HG02678 (cell line): ENCODE data around the gene SOX9.

Source experiments
- ATAC-seq: cut with Tn5 transposase; IDR thresholded peaks from one replicate; pipeline ENCODE4 v1.9.1; 2021; ENCODE audit warnings: mild to moderate bottlenecking, moderate library complexity; ENCODE audit not compliant: unreplicated experiment

Gene SOX9

DNA sequence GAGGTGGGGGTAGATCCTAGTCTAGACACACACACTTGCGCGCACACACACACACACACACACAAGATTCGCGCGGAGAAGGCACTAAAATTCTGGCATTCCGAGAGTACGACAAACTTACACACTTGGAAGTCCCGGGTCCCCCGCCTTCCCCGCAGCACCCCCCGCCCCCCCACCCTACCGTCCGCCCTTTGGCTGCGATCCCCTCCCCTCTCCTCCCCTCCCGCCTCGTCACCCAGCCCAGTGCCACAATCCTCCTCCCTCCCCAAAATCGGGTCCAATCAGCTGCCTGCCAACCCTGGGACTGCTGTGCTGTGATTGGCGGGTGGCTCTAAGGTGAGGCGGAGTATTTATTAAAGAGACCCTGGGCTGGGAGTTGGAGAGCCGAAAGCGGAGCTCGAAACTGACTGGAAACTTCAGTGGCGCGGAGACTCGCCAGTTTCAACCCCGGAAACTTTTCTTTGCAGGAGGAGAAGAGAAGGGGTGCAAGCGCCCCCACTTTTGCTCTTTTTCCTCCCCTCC lies at the start of gene SOX9:
Gene SOX9 (plus strand): TSS at position 379 of the 522 bp plus-strand sequence. CDS start 372 bp downstream, outside the sequence.
- ATAC-seq: peak; percentile 86

DNA sequence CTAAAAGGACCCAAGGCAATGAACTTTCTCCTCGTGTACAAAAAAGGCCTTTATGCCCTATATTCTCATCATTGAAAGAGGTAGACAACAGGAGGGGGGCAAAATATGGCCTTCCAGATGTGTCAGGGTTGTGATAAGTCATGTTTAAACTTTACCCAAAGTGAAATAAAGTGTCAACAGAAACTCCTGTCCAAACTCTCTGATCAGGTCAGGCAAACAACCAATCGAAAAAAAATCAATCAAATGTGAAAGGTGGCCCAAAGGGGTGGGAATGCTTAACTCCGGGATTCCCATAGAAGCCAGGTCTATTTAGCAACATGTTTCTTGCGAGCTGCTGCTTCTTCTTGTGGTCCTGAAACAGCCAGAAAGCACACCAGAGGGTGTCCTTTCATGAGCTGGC lies 49.5 kb upstream of the SOX9 start:
- no peak for ATAC-seq

DNA sequence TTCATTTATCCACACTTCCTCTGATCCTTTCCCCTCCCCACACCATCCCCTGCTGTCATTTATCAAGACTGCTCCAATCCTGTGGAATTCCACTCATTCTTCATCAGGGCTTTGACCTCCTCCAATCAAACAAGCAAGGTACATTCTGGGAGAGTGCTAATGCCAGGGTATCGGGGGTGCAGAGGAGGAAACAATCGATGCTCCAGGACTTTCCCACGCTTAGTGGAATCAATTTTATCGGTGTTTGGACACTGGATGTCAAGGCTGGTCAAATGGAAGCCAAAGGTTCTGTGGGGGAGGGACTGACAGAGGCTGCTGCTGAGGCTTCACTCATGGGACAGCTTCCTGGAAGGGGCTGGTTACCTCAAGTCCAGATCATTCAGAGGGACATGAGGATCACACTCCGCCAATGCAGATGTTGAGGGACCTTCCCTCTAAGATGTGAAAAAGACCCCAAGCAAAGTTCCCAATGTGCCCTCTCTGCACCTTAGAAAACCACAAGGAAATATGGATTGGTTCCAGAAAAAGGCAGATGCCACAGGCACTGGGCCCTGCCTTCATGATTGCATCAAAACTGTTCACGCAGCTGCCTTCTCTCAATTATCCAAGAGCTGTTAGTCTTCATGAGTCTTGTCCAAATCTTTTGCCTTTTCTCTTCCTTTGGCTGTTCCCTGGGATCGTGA lies 44.7 kb upstream of the SOX9 start:
- no peak for ATAC-seq

DNA sequence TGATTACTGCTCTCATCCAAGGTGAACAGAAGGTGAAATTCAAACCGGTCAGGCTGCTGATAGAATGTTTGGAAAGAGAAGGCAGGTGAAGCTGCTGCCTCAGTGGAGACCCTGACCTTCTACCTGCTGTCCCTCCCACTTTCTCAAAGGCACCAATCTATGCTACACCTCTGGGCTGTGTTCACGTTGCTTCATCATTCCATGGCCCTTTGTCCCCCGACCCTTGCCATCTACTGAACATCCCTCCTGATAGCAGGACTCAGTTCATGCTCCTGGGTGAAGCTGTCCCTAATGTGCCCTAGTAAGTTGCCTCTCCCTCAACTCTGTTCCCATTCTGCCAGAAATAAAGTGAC lies 44.2 kb upstream of the SOX9 start:
- no peak for ATAC-seq

DNA sequence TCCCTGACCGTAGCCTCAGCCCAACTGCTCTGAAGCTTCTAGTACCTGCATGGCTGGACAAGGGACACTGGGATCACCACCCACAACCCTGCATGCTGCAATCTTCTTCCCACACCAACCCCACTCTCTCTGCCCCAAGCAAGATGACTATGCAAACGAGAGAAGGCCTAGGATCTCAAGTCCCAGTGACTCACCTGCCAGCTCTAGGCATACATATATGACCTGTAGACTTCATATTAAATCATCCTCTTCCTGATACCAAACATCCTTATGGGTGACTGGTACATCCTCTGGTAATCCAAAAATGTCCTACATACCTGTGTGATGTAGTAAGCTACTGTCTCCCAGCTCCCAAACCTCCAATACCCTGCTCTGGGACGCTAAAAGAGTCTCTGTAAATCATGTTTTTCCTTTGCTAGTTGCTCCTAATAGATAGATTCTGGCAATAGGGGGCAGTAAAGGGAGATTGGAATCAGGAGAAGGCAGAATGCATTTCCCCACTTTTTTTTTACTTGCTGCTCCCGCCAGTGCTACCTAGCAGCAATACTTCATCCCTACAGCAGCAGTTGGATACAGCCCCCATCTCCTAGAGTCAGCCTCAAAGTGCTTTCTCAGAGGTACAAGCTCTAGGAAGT lies 43.4 kb upstream of the SOX9 start:
- no peak for ATAC-seq

DNA sequence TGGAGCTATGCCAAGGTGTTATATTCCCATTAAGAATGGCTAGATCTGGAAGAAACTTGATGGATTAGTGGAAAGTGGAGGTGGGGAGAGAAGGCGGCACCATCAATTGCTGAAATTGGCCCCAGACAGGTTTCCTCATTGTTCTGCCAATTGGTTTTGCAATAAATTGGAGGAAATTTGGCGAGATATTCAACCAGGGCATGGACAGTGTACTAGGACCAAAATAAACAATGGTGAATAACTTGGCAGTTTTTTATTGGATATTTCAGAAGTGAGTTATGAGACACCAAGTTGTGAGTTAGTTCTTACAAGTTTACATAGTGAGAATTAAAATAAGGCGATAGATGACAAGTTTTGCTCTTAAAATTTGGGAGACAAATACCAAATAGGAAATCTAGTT lies 41.1 kb upstream of the SOX9 start:
- ATAC-seq: no peak

DNA sequence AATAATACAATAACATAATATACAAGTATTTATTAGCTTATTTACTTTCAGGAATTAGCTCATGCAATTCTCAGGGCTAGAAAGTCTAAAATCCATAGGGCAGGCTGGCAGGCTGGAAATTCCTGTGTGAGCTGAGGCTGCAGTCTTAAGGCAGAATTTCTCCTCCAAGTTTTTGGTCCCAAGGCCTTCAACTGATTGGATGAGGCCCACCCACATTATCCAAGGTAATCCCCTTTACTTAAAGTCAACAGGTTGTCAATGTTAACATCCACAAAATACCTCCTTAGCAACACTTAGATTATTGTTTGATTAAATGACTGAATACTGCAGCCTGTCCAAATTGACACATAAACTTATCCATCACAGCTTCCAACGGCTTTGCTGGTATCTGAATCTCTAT lies 32.9 kb upstream of the SOX9 start:
- ATAC-seq: no peak

DNA sequence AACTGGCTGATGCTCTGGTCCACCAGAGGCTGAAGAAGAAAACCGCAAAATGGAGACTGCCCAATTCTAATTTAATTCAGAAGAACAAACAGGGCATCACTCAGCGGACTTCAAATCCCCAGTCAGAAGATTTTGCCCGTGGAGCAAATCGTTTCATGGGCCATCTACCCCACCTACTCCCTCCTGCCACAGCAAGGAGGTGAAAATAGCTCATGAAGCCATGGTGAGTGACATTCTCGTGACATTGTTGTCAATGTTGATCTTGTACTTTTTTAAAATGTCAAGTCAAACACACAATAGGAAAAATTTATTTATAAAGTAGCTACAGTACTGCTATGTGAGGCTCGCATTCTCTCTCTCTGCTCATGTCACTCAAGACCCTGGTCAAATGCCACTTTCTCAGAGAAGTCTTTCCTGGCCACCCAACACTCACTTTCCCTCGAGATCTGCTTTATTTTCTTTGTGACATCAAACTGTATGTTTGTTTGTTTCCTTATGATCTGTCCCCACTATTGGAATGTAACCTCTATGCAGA lies 31.3 kb upstream of the SOX9 start:
- ATAC-seq: no peak

DNA sequence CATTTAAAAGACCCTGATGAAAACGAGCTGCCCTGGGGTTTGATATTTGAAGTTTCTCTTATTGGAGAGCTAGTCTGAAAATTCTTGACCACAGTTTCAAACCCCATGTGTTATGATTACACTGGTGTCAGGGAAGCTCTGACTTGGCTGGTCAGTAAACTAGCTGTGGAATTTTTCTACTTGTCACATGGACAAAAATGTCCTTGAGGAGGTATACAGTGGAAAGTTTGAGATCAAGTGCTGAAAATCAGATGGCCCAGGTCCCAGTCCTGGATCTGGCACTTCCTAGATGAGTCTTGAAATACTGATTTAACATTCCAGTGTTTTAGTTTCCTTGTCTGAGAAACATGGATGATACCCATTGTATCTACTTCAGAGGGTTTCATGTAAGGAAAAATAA lies 30.7 kb upstream of the SOX9 start:
- ATAC-seq: no peak

DNA sequence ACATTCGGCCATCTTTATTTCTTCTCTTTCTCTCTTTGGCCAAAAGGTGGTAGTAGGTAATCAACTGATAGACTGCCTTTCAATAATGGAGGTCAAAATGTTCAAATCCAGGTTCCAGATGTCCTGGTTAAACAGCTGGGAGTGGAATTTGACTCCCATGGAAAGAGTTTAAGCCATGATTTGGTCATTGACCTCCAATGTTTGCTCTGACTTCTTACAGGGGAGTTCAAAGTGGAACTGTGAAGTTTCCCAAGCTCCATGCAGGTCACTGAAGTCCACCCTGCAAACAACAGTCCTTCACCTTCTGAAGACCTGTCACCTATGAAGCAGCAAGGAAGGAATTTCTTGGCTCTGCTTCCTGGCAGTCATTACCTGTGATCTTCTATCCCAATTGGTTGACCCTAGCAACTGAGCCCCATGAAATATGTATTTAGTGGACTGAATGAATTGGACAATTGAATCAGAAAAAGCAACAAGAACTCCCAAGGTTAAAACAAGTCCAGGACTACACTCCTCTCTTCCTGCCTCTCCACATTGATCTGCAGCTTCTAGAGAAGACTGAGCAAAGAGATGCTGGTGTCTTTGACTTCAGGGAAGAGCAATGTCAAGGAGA lies 28.0 kb upstream of the SOX9 start:
- ATAC-seq: no peak

DNA sequence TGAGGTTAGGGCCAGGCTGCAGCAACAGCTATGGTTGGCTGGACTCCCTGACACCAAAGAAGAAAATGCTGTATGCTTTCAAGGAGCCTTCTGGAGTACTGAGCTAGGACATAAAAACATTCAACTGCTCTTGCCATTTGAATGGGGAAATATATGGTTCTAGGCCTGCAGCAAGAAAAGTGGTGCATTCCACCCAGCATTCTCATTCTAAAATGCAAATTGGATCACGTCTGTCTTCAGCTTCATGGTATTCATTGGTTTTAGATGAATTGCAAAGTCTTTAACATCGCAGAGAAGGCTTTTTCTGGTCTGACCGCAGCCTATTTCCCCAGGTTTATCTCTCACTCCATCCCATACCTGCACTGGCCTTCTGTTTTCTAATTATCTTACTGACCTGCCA lies 27.1 kb upstream of the SOX9 start:
- ATAC-seq: no peak

DNA sequence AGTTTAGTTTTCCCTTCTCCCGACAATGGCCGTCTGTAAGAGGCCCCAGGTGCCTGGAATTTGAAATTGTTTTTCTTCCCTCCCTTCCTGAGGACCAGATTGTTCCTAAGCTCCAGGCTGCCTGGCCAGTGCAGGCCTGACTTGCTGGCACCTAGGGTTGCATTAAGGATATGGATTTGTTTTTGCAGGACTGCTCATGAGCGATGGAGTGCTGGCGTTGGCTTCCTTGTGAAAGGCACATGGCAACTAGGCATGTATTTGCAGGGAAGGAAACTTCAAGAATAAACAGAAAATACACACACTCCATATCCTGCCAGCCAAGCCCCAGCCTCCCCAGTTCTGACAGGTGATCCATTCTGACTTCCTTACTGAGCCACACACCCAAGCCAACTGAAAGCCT lies 25.5 kb upstream of the SOX9 start:
- ATAC-seq: no peak

DNA sequence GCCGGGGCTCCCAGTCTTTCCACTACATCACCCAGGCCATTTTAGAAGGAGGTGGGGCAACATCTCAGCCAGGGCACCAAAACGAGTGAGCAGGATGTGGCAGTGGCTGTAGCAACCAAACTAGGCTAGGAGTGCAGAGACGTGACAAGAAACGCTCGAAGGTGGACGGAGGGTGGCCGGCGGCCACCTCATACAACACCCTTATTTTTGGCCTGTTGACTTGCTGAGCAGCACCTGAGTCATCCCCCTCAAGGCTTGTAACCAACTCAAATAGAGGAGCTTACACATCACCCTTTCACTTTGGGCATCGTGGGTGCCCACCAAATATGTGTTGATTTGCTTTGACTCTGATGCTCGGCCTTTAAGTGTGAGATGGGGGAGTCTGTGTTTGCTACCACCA lies 23.7 kb upstream of the SOX9 start:
- no peak for ATAC-seq

DNA sequence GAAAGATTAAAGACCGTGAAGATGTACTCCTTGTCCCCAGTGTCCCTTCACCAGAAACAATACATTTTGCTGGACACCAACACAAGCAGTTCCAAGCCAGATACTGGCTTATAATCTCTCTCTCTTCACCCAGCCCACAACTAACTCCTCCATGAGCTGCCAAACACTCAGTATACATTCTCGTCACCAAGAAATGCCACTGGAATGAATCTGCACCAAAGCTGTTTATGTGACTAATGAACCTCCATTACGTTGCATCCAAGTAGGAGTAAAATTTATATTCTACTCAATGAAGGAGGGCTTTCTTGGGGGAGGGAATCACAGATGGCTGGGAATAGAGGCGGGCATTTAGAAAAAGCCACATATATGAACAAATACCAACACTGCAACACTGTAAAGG lies 20.9 kb upstream of the SOX9 start:
- no peak for ATAC-seq

DNA sequence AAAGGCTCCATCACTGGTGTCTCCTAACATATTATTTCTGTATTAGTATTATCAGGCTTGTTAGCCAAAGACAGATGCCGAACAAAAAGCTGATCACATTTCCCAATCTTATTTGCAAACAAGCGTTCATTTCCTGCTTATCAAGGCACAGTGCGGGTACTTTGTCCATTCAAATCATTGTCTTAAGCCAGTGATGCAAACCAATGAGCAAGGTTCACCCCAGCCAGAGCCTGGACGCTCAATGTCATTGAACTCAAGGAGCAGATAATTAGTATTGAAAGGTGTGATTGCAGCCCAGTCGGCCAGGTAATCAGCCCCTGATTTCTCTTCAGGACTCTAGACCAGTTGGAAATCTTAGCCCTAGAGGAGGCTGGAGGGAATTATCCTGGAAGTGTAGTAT lies 20.4 kb upstream of the SOX9 start:
- ATAC-seq: no peak

DNA sequence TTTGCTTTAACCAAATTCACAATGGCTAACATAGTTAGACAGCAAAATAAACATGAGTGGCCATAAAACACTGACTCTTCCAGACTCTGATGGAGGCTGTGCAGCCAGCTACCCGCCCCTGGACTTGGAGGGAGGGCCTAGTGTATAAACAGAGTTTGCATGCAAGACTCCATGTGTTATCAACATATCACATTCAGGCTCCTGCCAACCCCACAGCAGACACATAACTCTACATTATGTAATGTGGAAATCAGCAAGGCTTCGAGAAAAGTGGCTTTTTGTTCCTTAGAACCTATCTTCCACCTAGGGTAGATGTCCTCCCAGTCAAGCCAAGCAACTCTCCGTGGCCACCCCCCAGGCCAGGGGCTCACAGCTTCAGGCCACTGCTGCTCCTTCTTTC lies 19.3 kb upstream of the SOX9 start:
- no peak for ATAC-seq

DNA sequence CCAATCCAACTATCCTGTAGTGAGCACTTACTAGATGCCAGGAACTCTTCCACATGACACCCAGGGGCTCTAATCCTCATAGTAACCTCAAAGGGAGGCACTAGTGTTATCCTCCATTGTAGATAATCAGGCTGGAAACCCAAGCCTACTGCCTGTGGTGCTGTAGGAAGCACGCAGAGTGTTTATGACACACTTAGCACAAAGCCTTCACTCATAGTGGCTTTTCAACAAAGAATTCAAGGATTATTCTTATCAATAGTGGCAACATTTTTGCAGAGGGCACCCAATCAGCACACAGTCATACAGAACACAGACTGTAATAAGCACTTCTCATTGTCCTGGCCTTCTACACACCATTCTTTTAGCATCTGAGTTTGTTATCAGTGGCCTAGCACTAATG lies 18.5 kb upstream of the SOX9 start:
- ATAC-seq: no peak

DNA sequence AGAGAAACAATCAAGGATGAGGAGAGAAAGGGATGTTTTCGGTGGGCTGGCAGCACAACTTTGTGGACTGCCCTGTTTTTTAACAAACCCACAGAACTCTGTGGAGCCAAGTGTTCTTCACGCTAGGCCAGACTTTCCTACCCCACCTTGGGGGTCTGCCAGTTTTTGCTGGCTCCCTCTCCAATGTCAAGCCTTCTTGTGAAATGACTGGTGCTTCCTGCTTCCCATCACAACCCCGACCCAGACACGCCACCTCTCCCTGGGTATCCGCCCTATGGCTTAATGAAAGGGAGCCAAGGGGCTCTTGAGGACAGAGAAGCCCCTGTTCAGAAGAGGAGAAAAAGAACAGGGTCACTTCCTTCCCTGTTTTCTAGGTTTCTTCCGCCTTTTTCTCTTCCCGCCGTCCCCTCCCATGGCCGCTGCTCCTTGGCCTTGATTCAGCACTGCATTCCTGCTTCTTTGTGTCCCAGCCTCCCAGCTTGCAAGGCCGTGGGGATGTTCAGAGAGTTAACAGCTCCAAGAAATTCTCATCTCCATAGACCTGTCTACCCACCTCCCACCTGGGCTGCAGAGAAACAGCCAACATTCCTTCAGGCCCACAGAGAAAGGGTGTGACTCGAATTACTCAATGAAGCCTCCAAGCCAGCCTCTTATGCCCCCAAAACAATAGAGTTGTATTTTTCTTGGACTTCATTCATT lies 16.5 kb upstream of the SOX9 start:
- no peak for ATAC-seq

DNA sequence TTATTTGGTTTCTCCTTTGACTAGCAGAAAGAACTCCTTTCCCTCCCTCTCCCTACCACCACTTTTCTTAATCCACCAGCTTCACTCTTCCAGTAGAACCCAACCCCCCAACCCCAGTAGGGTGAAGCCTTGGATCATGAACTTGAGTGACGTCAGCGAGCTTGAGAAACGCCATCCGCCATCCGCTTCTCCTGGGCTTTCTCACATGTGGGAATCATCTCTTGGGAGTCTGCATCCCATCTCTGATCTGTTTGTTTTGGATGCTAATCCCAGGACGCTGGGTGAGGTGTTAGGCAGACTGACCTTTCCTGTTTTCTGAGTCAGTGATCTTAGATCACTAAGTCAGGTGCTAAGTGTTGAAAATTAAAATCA lies 16.0 kb upstream of the SOX9 start:
- no peak for ATAC-seq

DNA sequence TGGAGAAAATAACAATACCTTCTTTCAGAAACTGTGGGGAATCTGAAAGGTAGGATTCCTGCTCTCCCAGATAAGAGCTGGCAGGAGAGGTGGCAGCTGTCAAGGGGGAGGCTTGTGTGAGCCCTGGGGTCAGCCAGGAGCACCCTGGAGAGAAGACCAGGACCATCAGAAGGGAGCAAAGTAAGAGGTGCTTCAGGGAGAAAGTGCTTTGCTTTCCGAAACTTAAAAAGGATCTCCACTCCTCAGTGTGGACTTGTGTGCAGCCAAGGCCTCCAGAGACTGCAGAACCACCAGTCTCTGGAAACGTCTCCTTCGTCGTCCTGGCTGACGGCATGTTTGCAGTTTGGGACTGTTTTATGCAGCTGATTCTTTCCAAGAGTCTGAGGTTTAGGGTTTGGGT lies 13.7 kb upstream of the SOX9 start:
- no peak for ATAC-seq

DNA sequence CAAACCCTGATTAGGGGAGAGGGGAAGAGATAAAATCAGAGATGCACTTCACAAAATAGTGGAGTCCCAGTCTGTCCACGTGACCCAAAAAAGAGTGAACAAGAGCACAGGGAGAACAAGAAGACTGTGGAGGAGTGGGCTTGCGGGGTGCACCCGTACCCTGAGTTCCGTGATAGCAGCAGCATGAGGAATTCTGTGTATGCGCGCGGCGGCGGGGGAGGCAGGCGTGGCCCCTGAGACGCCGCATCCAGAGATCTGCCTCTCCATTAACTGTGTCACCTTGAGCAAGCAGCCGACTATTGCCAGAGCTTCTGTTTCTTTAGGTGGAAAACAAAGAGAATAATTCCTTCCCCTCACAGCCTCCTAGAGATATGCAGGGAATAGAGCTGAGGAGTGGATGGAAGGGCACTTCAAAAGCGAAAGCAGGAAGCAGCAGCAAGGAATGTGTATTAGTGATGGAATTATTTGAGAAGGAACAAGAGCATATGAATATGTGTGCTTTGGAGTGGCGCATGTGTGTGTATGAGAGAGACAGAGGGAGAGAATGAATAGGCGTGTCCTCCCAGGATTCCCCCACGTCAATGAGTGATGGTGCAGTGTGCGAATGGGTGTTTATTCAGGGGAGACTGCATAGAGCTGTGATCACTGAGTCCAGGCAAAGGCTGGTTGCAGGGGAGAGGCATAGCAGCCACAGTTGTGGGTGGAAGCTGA lies 10.4 kb upstream of the SOX9 start:
- peak; percentile 43 for ATAC-seq
